SKM-1 treated with dmso at 0.1 percent for 144 hours (cell line): Measurements from ENCODE around the gene STK39.
A peak's percentile ranks its signal among the peaks of the same experiment; 100 is the strongest.

Experiments
- DNase-seq: peaks from one replicate; lab custom pipeline; 2025; ENCODE audit not compliant: unreplicated experiment; lab: John Stamatoyannopoulos, UW

The STK39 gene

GRCh38 chr2:168210895-168211570 lies 36.4 kb downstream of the STK39 start:
- peak; percentile 98 for DNase-seq

- DNase-seq = no peak
Measured at GRCh38 chr2:168210216-168210894, 37.0 kb downstream of the STK39 start.

GRCh38 chr2:168208652-168209051 lies 38.7 kb downstream of the STK39 start:
- DNase-seq = no peak

- DNase-seq = no peak
Measured at GRCh38 chr2:168207851-168208250, 39.5 kb downstream of the STK39 start.

- no peak for DNase-seq
Measured at GRCh38 chr2:168203762-168204693, 43.4 kb downstream of the STK39 start.

- DNase-seq = no peak
Measured at GRCh38 chr2:168201584-168202116, 45.7 kb downstream of the STK39 start.

- DNase-seq = no peak
Measured at GRCh38 chr2:168200930-168201583, 46.3 kb downstream of the STK39 start.

- no peak for DNase-seq
Measured at GRCh38 chr2:168198476-168199207, 48.8 kb downstream of the STK39 start.

GRCh38 chr2:168196764-168197180 lies 50.6 kb downstream of the STK39 start:
- DNase-seq = no peak

- DNase-seq = no peak
Measured at GRCh38 chr2:168194784-168195522, 52.4 kb downstream of the STK39 start.

GRCh38 chr2:168192839-168193616 lies 54.4 kb downstream of the STK39 start:
- peak; percentile 48 for DNase-seq

GRCh38 chr2:168191955-168192785 lies 55.2 kb downstream of the STK39 start:
- no peak for DNase-seq

GRCh38 chr2:168190590-168191336 lies 56.6 kb downstream of the STK39 start:
- no peak for DNase-seq

GRCh38 chr2:168189835-168190569 lies 57.4 kb downstream of the STK39 start:
- DNase-seq = no peak

GRCh38 chr2:168188002-168188401 lies 59.4 kb downstream of the STK39 start:
- DNase-seq = no peak

- DNase-seq = no peak
Measured at GRCh38 chr2:168186452-168186851, 60.9 kb downstream of the STK39 start.
